Neural progenitor cell (in vitro differentiated cells): ENCODE data around the gene CCT3. TPM values are rescaled to one million over a fixed set of nuclear protein-coding genes. Genes with fewer than 3 reads are reported as not detected.

Source experiments
- DNase-seq: peaks from one replicate; pipeline ENCODE4 v3.0.0-alpha.2; 2016; ENCODE audit warnings: low spot score
- H2AFZ ChIP-seq: fragments of 200-600 bp; sonication (generic); replicated peaks from 2 replicates; pipeline ENCODE4 v1.6.1; 2016; ENCODE audit warnings: antibody characterized with exemption
- H3F3A ChIP-seq: fragments of 200-600 bp; sonication (generic); 2 replicates; pipeline ENCODE4 v1.6.1; 2016; ENCODE audit warnings: antibody characterized with exemption, low read depth
- H3K27ac ChIP-seq: fragments of 200-600 bp; sonication (generic); 2 replicates; pipeline ENCODE4 v1.5.1; 2016; ENCODE audit warnings: mild to moderate bottlenecking
- H3K27me3 ChIP-seq: fragments of 200-600 bp; sonication (generic); 2 replicates; pipeline ENCODE4 v1.6.1; 2016; ENCODE audit warnings: mild to moderate bottlenecking, moderate library complexity
- H3K36me3 ChIP-seq: fragments of 200-600 bp; sonication (generic); 2 replicates; pipeline ENCODE4 v1.5.1; 2016
- H3K4me1 ChIP-seq: fragments of 200-600 bp; sonication (generic); 2 replicates; pipeline ENCODE4 v1.6.1; 2016; ENCODE audit warnings: mixed run types
- H3K4me2 ChIP-seq: fragments of 200-600 bp; sonication (generic); 2 replicates; pipeline ENCODE4 v1.6.1; 2016
- H3K4me3 ChIP-seq: fragments of 200-600 bp; sonication (generic); 2 replicates; pipeline ENCODE4 v1.5.1; 2016
- H3K79me2 ChIP-seq: fragments of 200-600 bp; sonication (generic); 2 replicates; pipeline ENCODE4 v1.6.1; 2016; ENCODE audit warnings: low read depth
- H3K9ac ChIP-seq: fragments of 200-600 bp; sonication (generic); 2 replicates; pipeline ENCODE4 v1.6.1; 2016
- H3K9me3 ChIP-seq: fragments of 200-600 bp; sonication (generic); 2 replicates; pipeline ENCODE4 v1.5.1; 2016; ENCODE audit warnings: low read depth
- H4K20me1 ChIP-seq: fragments of 200-600 bp; sonication (generic); 2 replicates; pipeline ENCODE4 v1.6.1; 2016; ENCODE audit warnings: low read depth
- H3K27ac Mint-ChIP-seq: 3 replicates; pipeline ENCODE4 v1.8.0; 2021; ENCODE audit warnings: mixed read lengths
- H3K27me3 Mint-ChIP-seq: 2 replicates; pipeline ENCODE4 v1.8.0; 2022; ENCODE audit warnings: low read depth, mild to moderate bottlenecking, inconsistent platforms, moderate library complexity, mixed read lengths; ENCODE audit not compliant: insufficient read depth
- H3K36me3 Mint-ChIP-seq: 3 replicates; pipeline ENCODE4 v1.8.0; 2021; ENCODE audit warnings: mixed read lengths
- H3K4me1 Mint-ChIP-seq: 3 replicates; pipeline ENCODE4 v1.8.0; 2021; ENCODE audit warnings: mixed read lengths
- H3K4me3 Mint-ChIP-seq: 3 replicates; pipeline ENCODE4 v1.8.0; 2021; ENCODE audit warnings: mild to moderate bottlenecking, moderate library complexity, mixed read lengths
- H3K9me3 Mint-ChIP-seq: 3 replicates; pipeline ENCODE4 v1.8.0; 2020; ENCODE audit warnings: mixed read lengths
- EZH2 ChIP-seq: fragments of 200-600 bp; sonication (generic); IDR thresholded peaks from 2 replicates; pipeline ENCODE4 v1.6.1; 2017; ENCODE audit warnings: antibody characterized with exemption, mild to moderate bottlenecking, moderate library complexity
- EZH2phosphoT487 ChIP-seq: fragments of 200-600 bp; sonication (generic); IDR thresholded peaks from 2 replicates; pipeline ENCODE4 v1.6.1; 2017; ENCODE audit warnings: antibody characterized with exemption
- total RNA-seq: library from RNA; depleted of rRNA; stranded (reverse); fragments of >200 nt; gene quantifications from 2 replicates; pipeline ENCODE4 v1.2.3, GENCODE V29; 2015; ENCODE audit warnings: low replicate concordance
- TF ChIP-seq, protein P1 (sequence below): fragments of 200-600 bp; sonication (generic); IDR thresholded peaks from 2 replicates; pipeline ENCODE4 v1.5.1; 2017; ENCODE audit warnings: antibody characterized with exemption, mild to moderate bottlenecking

The CCT3 gene
- total RNA-seq, 1 donor from 2014 or later = 434 TPM

DNA sequence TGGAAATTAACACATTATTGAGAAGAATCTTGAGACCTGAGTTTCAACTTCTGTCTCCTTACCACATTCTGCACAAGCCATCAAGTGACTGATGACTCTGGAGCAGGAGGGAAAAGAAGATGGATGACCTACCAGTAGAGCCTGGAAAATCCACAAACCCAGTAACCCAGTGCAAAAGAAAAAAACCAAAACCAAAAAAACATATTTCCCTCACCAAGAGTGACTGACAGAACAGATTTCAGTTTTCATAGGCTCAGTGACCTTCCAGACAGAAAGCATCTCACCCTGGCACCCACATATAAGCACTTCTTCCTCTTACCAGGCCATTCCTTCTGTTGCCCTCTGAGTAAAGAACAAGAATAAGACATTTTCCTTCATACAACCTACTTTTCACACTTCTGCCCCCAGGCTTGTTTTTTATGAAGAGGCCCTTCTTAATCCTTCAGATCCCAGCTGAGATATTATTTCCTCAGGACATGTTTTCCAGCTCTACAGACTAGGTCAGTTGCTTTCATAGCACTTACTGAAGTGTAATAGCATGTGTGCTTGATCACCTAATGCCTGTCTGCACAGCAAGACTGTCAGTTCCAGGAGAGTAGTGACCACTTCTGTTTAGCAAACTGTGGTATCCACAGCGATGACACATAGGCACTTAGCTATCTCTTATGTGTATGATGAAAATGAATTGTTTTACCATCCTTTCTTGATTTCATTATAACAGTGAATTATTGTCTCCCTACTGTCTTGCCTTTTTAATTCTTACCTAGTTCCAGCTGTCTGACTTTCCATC lies 4.3 kb upstream of the CCT3 start:
- Histone ChIP-seq H3K4me1 (no peaks in the 10 kb centered on the region), H3K27me3 (no peaks in the 10 kb centered on the region), H3K79me2 (peaks cover 8% of the 10 kb centered on the region), H2AFZ (no peak overlapping the region), H4K20me1 (no peaks in the 10 kb centered on the region), H3K4me3 (no peak overlapping the region), H3K9ac (no peak overlapping the region), H3K4me2 (no peak overlapping the region), H3K27ac (no peak overlapping the region), H3K9me3 (no peaks in the 10 kb centered on the region), H3K36me3 (no peaks in the 10 kb centered on the region), H3F3A (peaks cover 6% of the 10 kb centered on the region)
- Mint-ChIP-seq H3K27me3 (no peaks in the 10 kb centered on the region), H3K4me1 (peaks cover 7% of the 10 kb centered on the region), H3K4me3 (no peak overlapping the region), H3K36me3 (no peaks in the 10 kb centered on the region), H3K9me3 (no peaks in the 10 kb centered on the region), H3K27ac (no peak overlapping the region)
- TF ChIP-seq EZH2 = no peak
- TF ChIP-seq, protein P1, sequence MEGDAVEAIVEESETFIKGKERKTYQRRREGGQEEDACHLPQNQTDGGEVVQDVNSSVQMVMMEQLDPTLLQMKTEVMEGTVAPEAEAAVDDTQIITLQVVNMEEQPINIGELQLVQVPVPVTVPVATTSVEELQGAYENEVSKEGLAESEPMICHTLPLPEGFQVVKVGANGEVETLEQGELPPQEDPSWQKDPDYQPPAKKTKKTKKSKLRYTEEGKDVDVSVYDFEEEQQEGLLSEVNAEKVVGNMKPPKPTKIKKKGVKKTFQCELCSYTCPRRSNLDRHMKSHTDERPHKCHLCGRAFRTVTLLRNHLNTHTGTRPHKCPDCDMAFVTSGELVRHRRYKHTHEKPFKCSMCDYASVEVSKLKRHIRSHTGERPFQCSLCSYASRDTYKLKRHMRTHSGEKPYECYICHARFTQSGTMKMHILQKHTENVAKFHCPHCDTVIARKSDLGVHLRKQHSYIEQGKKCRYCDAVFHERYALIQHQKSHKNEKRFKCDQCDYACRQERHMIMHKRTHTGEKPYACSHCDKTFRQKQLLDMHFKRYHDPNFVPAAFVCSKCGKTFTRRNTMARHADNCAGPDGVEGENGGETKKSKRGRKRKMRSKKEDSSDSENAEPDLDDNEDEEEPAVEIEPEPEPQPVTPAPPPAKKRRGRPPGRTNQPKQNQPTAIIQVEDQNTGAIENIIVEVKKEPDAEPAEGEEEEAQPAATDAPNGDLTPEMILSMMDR = no peak
- TF ChIP-seq EZH2phosphoT487 = no peak
- DNase-seq = no peak

DNA sequence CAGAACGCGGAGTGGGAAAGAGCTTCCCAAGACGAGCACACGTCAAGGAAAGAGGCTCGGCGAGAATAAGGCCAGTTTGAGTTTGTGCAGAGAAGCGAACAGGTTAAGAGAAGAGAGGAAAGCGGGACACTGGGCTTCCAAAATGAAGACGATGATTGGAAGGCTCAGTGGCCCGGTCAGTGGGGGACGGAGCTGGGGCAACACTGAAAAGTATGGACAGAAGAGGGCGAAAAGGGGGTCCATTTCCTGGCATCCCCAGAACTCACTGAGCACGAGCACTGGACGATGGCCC lies 258 bp downstream of the CCT3 start:
- peak overlapping the region; percentile 96 for H3K4me3 Mint-ChIP-seq
- Histone ChIP-seq H4K20me1 (peaks cover 37% of the 10 kb centered on the region), H3K79me2 (peaks cover 51% of the 10 kb centered on the region), H3K9ac (peak overlapping the region; percentile 66), H3F3A (peaks cover 15% of the 10 kb centered on the region), H2AFZ (peak overlapping the region; percentile 69), H3K4me2 (peak overlapping the region; percentile 92), H3K36me3 (peaks cover 13% of the 10 kb centered on the region), H3K27me3 (no peaks in the 10 kb centered on the region), H3K9me3 (no peaks in the 10 kb centered on the region), H3K27ac (peak overlapping the region; percentile 52), H3K4me3 (peak overlapping the region; percentile 99), H3K4me1 (peaks cover 14% of the 10 kb centered on the region)
- no peaks in the 10 kb centered on the region for H3K27me3 Mint-ChIP-seq
- peaks cover 15% of the 10 kb centered on the region for H3K36me3 Mint-ChIP-seq
- H3K9me3 Mint-ChIP-seq = no peaks in the 10 kb centered on the region
- peak overlapping the region; percentile 61 for H3K27ac Mint-ChIP-seq
- H3K4me1 Mint-ChIP-seq = peaks cover 22% of the 10 kb centered on the region
- no peak for DNase-seq
- no peak for TF ChIP-seq EZH2phosphoT487
- TF ChIP-seq, protein P1 = peak; percentile 9

DNA sequence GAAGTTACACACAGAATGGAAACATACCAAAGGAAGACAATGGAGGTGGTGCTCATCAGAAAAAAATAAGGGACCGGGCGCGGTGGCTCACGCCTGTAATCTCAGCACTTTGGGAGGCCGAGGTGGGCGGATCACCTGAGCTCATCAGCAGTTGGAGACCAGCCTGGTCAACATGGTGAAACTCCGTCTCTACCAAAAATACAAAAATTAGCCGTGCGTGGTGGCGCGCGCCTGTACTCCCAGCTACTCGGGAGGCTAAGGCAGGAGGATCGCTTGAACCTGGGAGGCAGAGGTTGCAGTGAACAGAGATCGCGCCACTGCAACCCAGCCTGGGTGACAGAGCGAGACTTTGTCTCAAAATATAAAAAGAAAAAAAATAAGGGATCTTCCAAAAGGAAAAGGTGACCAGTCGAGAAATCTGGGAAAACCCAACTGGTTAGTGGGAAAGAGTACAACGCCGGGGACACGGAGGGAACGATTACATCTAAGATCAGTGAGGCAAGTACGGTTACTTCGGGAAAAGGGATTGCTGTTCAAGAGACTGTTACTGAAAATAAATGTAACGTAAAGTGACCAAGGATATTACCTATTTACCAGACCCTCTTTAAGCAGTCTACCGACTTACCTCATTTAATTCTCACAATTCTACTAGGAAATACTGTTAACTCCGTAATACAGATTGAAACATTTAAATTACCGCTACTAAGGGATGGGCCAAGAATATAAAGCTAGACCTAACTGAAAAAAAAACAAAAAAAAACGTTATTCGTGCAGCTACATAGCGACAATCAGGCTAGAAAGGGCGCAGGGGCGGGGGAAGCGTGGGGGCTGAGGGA lies 822 bp downstream of the CCT3 start:
- Histone ChIP-seq H3K9ac (peak overlapping the region; percentile 66), H3K4me3 (peak overlapping the region; percentile 99), H3K36me3 (peaks cover 17% of the 10 kb centered on the region), H3K27ac (peak overlapping the region; percentile 52), H3K27me3 (no peaks in the 10 kb centered on the region), H3K4me2 (peak overlapping the region; percentile 92), H3K9me3 (no peaks in the 10 kb centered on the region), H3K79me2 (peaks cover 56% of the 10 kb centered on the region), H2AFZ (peak overlapping the region; percentile 69), H4K20me1 (peaks cover 41% of the 10 kb centered on the region), H3F3A (peaks cover 15% of the 10 kb centered on the region), H3K4me1 (peaks cover 14% of the 10 kb centered on the region)
- no peak for DNase-seq
- Mint-ChIP-seq H3K4me1 (peaks cover 20% of the 10 kb centered on the region), H3K27me3 (no peaks in the 10 kb centered on the region), H3K9me3 (no peaks in the 10 kb centered on the region), H3K4me3 (peak overlapping the region; percentile 96), H3K36me3 (peaks cover 15% of the 10 kb centered on the region), H3K27ac (peak overlapping the region; percentile 61)
- TF ChIP-seq EZH2 (no peak), EZH2phosphoT487 (no peak)
- TF ChIP-seq, protein P1 = no peak
